ENCODE data around the gene SSTR4. TPM values are rescaled to one million over a fixed set of nuclear protein-coding genes. Genes with fewer than 3 reads are reported as not detected.

SSTR4 gene
- total RNA-seq, 1 donor from 2014 or later: not detected

Other genes starting within 250 kb of the SSTR4 start
- gene THBD, start 14.4 kb downstream of the SSTR4 start, total RNA-seq: 33.4 and 34.0 TPM in 2 replicates
- gene CD93, start 51.0 kb downstream of the SSTR4 start, total RNA-seq: 361 and 441 TPM in 2 replicates

All from dermis blood vessel endothelial cell (primary cell).